Stimulated activated CD8-positive, alpha-beta memory T cell treated with anti-CD3 and anti-CD28 coated beads, Interleukin-15, amount 100 ng/mL, for 1 hour (primary cell): ENCODE results near the gene CTSC.
"Not testable (repeated sequence)": the region's sequence is repeated elsewhere in the genome, so short reads cannot be mapped to it uniquely, and the experiment has no call there.

Source experiments
- DNase-seq: peaks from one replicate; pipeline ENCODE4 v3.0.0-alpha.2; 2020; ENCODE audit warnings: low read depth

CTSC gene

DNA sequence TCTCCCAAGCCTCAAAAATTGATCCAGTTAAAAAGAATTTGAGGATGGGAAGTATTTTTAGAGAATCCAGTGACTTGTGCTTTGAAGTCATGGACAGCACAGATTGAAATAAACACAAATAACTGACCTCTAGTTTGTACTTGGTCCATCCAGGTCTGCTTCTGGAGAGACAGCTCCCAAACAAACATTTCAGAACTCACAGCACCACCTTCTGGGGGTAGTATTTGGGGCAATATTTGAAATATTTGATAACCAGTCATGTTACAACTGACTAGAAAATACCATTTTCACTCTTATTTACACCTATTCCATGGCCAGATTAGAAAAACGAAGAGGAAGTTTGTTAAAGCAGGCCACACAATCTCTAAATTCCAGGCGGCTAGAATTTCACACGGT lies 56.2 kb downstream of the CTSC start:
- DNase-seq: no peak

GRCh38 chr11:88280673-88281316 lies 56.7 kb downstream of the CTSC start:
- no peak for DNase-seq

- DNase-seq: no peak
These were observed 60.1 kb downstream of the CTSC start for GRCh38 chr11:88277349-88277915.

- no peak for DNase-seq
These were observed 61.9 kb downstream of the CTSC start for GRCh38 chr11:88275636-88276035.

- no peak for DNase-seq
These were observed 70.6 kb downstream of the CTSC start for GRCh38 chr11:88266919-88267318.

- DNase-seq: no peak
These were observed 71.4 kb downstream of the CTSC start for GRCh38 chr11:88266157-88266556.

- no peak for DNase-seq
These were observed 78.1 kb downstream of the CTSC start for GRCh38 chr11:88259431-88259830.

GRCh38 chr11:88252208-88252607 lies 85.3 kb downstream of the CTSC start:
- no peak for DNase-seq

DNA sequence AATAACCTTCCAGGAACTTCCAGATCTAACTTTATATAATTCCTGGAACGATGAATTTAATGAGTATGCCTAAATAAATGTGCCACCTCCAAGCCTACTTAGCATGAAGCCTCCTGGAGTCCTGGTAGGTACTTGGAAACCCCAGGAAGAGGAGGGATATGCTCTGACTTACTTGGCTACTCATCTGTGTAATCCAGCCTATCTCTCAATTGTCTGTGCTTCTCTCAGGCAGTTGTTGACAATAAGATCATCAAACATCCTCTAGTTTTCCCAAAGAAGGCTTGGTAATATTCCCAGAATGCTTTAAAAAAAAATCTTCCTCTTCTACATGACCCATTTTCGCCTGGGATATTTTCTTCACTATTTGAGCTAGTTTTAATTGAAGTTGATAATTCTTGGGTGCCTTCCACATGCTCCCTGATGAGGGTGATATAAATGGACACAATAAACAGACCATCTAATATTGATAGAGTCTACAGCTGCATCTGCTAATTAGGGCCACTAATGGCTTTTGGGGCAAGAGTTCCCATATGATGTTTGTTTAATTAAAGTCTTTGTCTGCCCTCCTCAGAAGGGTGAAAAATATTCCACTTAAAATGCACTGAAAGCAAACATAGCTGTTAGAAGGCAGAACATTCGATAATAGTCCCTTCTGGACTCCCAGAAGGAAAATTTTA lies 86.8 kb downstream of the CTSC start:
- DNase-seq: no peak

- no peak for DNase-seq
These were observed 87.8 kb downstream of the CTSC start for GRCh38 chr11:88249706-88250105.

- DNase-seq: no peak
These were observed 90.8 kb downstream of the CTSC start for GRCh38 chr11:88246696-88247095.

DNA sequence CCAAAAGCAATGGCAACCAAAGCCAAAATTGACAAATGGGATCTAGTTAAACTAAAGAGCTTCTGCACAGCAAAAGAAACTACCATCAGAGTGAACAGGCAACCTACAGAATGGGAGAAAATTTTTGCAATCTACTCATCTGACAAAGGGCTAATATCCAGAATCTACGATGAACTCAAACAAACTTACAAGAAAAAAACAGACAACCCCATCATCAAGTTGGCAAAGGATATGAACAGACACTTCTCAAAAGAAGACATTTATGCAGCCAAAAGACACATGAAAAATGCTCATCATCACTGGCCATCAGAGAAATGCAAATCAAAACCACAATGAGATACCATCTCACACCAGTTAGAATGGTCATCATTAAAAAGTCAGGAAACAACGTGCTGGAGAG lies 92.0 kb downstream of the CTSC start:
- DNase-seq: not testable (repeated sequence)
